ENCODE data around the gene FBXO17.
"Not testable (repeated sequence)": the region's sequence is repeated elsewhere in the genome, so short reads cannot be mapped to it uniquely, and the experiment has no call there.

FBXO17 gene

GRCh38 chr19:38978326-38978689 lies 2.8 kb upstream of the FBXO17 start:
- DNase-seq, result no peak

- no peak for DNase-seq
Measured at GRCh38 chr19:38977445-38978325, 2.1 kb upstream of the FBXO17 start.

- DNase-seq, result no peak
Measured at GRCh38 chr19:38975861-38976271, 324 bp upstream of the FBXO17 start.

- DNase-seq, result no peak
Measured at GRCh38 chr19:38974624-38975213, 823 bp downstream of the FBXO17 start.

GRCh38 chr19:38971672-38972071 lies 3.9 kb downstream of the FBXO17 start:
- no peak for DNase-seq

- no peak for DNase-seq
Measured at GRCh38 chr19:38970664-38971532, 4.6 kb downstream of the FBXO17 start.

- not testable (repeated sequence) for DNase-seq
Measured at GRCh38 chr19:38966149-38966548, 9.4 kb downstream of the FBXO17 start.

GRCh38 chr19:38964738-38965137 lies 10.8 kb downstream of the FBXO17 start:
- DNase-seq, result no peak

- no peak for DNase-seq
Measured at GRCh38 chr19:38959618-38960017, 15.9 kb downstream of the FBXO17 start.

GRCh38 chr19:38958301-38958700 lies 17.2 kb downstream of the FBXO17 start:
- DNase-seq, result no peak

GRCh38 chr19:38956264-38956663 lies 19.3 kb downstream of the FBXO17 start:
- no peak for DNase-seq

GRCh38 chr19:38953677-38954076 lies 21.9 kb downstream of the FBXO17 start:
- DNase-seq, result no peak

- DNase-seq, result no peak
Measured at GRCh38 chr19:38952395-38953165, 23.0 kb downstream of the FBXO17 start.

GRCh38 chr19:38951187-38951586 lies 24.4 kb downstream of the FBXO17 start:
- no peak for DNase-seq

- peak; percentile 85 for DNase-seq
Measured at GRCh38 chr19:38949580-38950367, 25.8 kb downstream of the FBXO17 start.

- DNase-seq, result no peak
Measured at GRCh38 chr19:38946229-38947010, 29.1 kb downstream of the FBXO17 start.

GRCh38 chr19:38945562-38946228 lies 29.8 kb downstream of the FBXO17 start:
- DNase-seq, result no peak

- DNase-seq, result no peak
Measured at GRCh38 chr19:38944981-38945506, 30.5 kb downstream of the FBXO17 start.

- no peak for DNase-seq
Measured at GRCh38 chr19:38942471-38943181, 32.9 kb downstream of the FBXO17 start.
